Karpas-422 (cell line): ENCODE measurements around the gene GALNT2. TPM values are rescaled to one million over a fixed set of nuclear protein-coding genes. Genes with fewer than 3 reads are reported as not detected.

ENCODE experiments used
- DNase-seq: peaks from one replicate; pipeline ENCODE4 v3.0.0-alpha.2; 2015
- H2AFZ ChIP-seq: fragments of 200-600 bp; sonication (generic); 2 replicates; pipeline ENCODE4 v1.6.1; 2014; ENCODE audit warnings: antibody characterized with exemption, low read length, mixed read lengths
- H3K27ac ChIP-seq: fragments of 200-600 bp; sonication (generic); 2 replicates; pipeline ENCODE4 v1.5.1; 2014; ENCODE audit warnings: mild to moderate bottlenecking, low read length, moderate library complexity
- H3K27me3 ChIP-seq: fragments of 200-600 bp; sonication (generic); 2 replicates; pipeline ENCODE4 v1.6.1; 2014; ENCODE audit warnings: low read length, mixed read lengths
- H3K36me3 ChIP-seq: fragments of 200-600 bp; sonication (generic); 2 replicates; pipeline ENCODE4 v1.6.1; 2014; ENCODE audit warnings: low read length, mixed read lengths; ENCODE audit not compliant: insufficient read depth
- H3K4me1 ChIP-seq: fragments of 200-600 bp; sonication (generic); 2 replicates; pipeline ENCODE4 v1.6.1; 2014; ENCODE audit warnings: mild to moderate bottlenecking, low read length, mixed read lengths
- H3K4me2 ChIP-seq: fragments of 200-600 bp; sonication (generic); 2 replicates; pipeline ENCODE4 v1.6.1; 2014; ENCODE audit warnings: low read length, low read depth, mild to moderate bottlenecking; ENCODE audit not compliant: poor library complexity, severe bottlenecking
- H3K4me3 ChIP-seq: fragments of 200-600 bp; sonication (generic); 2 replicates; pipeline ENCODE4 v1.5.1; 2014; ENCODE audit warnings: mild to moderate bottlenecking, antibody characterized with exemption, low read length, mixed read lengths
- H3K79me2 ChIP-seq: fragments of 200-600 bp; sonication (generic); 2 replicates; pipeline ENCODE4 v1.6.1; 2014; ENCODE audit warnings: mild to moderate bottlenecking, low read length, mixed read lengths
- H3K9ac ChIP-seq: fragments of 200-600 bp; sonication (generic); 2 replicates; pipeline ENCODE4 v1.6.0; 2014; ENCODE audit warnings: low read length
- H3K9me2 ChIP-seq: fragments of 200-600 bp; sonication (generic), shearing (Covaris generic); replicated peaks from 2 replicates; pipeline ENCODE4 v1.6.0; 2014; ENCODE audit warnings: mild to moderate bottlenecking, low read length, moderate library complexity; ENCODE audit not compliant: insufficient read depth
- H3K9me3 ChIP-seq: fragments of 300-700, 200-600 bp; sonication (generic); 2 replicates; pipeline ENCODE4 v1.6.1; 2014; ENCODE audit warnings: low read length, mixed read lengths
- H4K20me1 ChIP-seq: fragments of 200-600 bp; sonication (generic); 2 replicates; pipeline ENCODE4 v1.6.1; 2014; ENCODE audit warnings: mild to moderate bottlenecking, antibody characterized with exemption, low read length, low read depth; ENCODE audit not compliant: insufficient read depth
- total RNA-seq: library from RNA; depleted of rRNA; stranded (reverse); fragments of >200 nt; shearing (Covaris generic); gene quantifications from 2 replicates; pipeline ENCODE4 v1.2.3, GENCODE V29; 2014; ENCODE audit warnings: low replicate concordance

Gene GALNT2
- total RNA-seq, 1 experiment from 2014 or later, result 2.7 TPM

GRCh38 chr1:230255991-230256390 lies 189.0 kb downstream of the GALNT2 start:
- no peaks in the 10 kb centered on the region for H3K9me3 ChIP-seq
- no peak for DNase-seq
- no peak overlapping the region for H3K9ac ChIP-seq

GRCh38 chr1:230256896-230257295 lies 189.9 kb downstream of the GALNT2 start:
- Histone ChIP-seq H3K79me2 (no peaks in the 10 kb centered on the region), H3K27me3 (no peaks in the 10 kb centered on the region), H3K4me1 (no peaks in the 10 kb centered on the region), H3K9me2 (no peaks in the 10 kb centered on the region), H3K4me3 (no peak overlapping the region), H3K36me3 (no peaks in the 10 kb centered on the region), H2AFZ (no peak overlapping the region), H3K9ac (no peak overlapping the region), H3K4me2 (no peak overlapping the region), H4K20me1 (no peaks in the 10 kb centered on the region), H3K9me3 (no peaks in the 10 kb centered on the region), H3K27ac (no peak overlapping the region)
- DNase-seq, result no peak

More at GRCh38 chr1:230255991-230256390, 189.0 kb downstream of the GALNT2 start:
- Histone ChIP-seq H3K36me3 (no peaks in the 10 kb centered on the region), H3K27ac (no peak overlapping the region), H3K4me1 (no peaks in the 10 kb centered on the region), H3K9me2 (no peaks in the 10 kb centered on the region), H3K79me2 (no peaks in the 10 kb centered on the region), H2AFZ (no peak overlapping the region), H3K27me3 (no peaks in the 10 kb centered on the region), H3K4me3 (no peak overlapping the region), H4K20me1 (no peaks in the 10 kb centered on the region), H3K4me2 (no peak overlapping the region)

DNA sequence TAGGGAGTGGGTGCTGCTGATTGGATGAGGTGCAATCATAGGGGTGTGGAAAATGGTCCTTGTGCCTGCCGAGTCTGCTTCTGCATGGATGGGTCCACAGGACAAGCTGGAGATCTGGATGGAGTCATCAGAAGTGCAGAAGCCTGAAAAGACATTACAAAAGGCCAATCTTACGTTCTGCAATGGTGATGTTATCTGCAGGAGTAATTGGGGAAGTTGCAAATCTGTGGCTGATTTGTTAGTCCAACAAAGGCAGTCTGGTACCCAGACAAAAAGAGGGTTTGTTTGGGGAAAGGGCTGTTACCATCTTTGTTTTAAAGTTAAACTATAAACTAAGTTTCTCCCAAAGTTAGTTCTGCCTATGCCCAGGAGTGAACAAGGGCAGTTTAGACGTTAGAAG lies 192.6 kb downstream of the GALNT2 start:
- H3K4me2 ChIP-seq, result no peak overlapping the region
- no peaks in the 10 kb centered on the region for H3K9me2 ChIP-seq
- H3K9me3 ChIP-seq, result no peaks in the 10 kb centered on the region
- no peak overlapping the region for H3K27ac ChIP-seq
- no peaks in the 10 kb centered on the region for H3K79me2 ChIP-seq
- H3K9ac ChIP-seq, result no peak overlapping the region
- no peak overlapping the region for H2AFZ ChIP-seq
- H3K36me3 ChIP-seq, result no peaks in the 10 kb centered on the region
- no peak for DNase-seq
- H3K4me1 ChIP-seq, result no peaks in the 10 kb centered on the region
- no peak overlapping the region for H3K4me3 ChIP-seq
- no peaks in the 10 kb centered on the region for H3K27me3 ChIP-seq
- no peaks in the 10 kb centered on the region for H4K20me1 ChIP-seq

- Histone ChIP-seq H3K79me2 (no peaks in the 10 kb centered on the region), H3K9me3 (no peaks in the 10 kb centered on the region), H3K36me3 (no peaks in the 10 kb centered on the region), H3K4me3 (no peak overlapping the region), H3K27me3 (no peaks in the 10 kb centered on the region), H3K4me2 (no peak overlapping the region), H3K9me2 (no peaks in the 10 kb centered on the region), H3K4me1 (no peaks in the 10 kb centered on the region), H3K27ac (no peak overlapping the region), H2AFZ (no peak overlapping the region), H3K9ac (no peak overlapping the region), H4K20me1 (no peaks in the 10 kb centered on the region)
- DNase-seq, result no peak
These were observed 193.8 kb downstream of the GALNT2 start for GRCh38 chr1:230260831-230261230.

DNA sequence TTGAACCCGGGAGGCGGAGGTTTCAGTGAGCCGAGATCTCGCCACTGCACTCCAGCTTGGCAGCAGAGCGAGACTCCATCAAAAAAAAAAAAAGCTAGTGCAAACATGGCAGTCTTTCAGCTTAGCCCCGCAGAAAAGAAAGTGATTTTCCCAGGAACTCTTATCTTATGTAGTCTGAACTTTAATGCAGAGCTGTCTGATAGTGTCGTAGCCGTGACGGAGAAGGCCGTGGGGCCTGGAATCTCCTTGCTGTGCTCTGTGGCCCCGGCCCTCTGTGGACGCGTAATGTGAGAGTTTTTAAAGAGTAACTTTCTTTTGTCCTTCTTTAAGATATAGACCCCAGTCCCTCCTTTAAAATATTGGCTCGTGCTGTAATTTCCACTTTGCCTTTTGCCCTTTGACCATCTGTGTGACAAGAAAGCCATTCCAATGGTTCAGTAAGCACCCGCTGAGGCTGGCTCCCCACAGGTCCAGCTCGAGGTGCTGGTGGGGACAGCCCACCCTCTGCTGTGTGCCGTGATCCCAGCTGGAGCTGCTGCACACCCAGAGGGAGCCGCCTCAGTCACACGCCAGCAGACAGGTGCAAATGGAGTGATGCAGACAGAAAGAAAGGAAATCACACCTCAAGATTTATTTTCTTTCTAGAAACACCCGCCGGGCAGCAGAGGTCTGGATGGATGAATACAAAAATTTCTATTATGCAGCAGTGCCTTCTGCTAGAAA lies 195.1 kb downstream of the GALNT2 start:
- H4K20me1 ChIP-seq, result no peaks in the 10 kb centered on the region
- no peak for DNase-seq
- no peak overlapping the region for H3K4me2 ChIP-seq
- H3K4me3 ChIP-seq, result no peak overlapping the region
- H3K9me2 ChIP-seq, result no peaks in the 10 kb centered on the region
- no peaks in the 10 kb centered on the region for H3K4me1 ChIP-seq
- no peaks in the 10 kb centered on the region for H3K9me3 ChIP-seq
- no peak overlapping the region for H3K9ac ChIP-seq
- H2AFZ ChIP-seq, result no peak overlapping the region
- no peak overlapping the region for H3K27ac ChIP-seq
- no peaks in the 10 kb centered on the region for H3K79me2 ChIP-seq
- no peaks in the 10 kb centered on the region for H3K27me3 ChIP-seq
- H3K36me3 ChIP-seq, result no peaks in the 10 kb centered on the region

DNA sequence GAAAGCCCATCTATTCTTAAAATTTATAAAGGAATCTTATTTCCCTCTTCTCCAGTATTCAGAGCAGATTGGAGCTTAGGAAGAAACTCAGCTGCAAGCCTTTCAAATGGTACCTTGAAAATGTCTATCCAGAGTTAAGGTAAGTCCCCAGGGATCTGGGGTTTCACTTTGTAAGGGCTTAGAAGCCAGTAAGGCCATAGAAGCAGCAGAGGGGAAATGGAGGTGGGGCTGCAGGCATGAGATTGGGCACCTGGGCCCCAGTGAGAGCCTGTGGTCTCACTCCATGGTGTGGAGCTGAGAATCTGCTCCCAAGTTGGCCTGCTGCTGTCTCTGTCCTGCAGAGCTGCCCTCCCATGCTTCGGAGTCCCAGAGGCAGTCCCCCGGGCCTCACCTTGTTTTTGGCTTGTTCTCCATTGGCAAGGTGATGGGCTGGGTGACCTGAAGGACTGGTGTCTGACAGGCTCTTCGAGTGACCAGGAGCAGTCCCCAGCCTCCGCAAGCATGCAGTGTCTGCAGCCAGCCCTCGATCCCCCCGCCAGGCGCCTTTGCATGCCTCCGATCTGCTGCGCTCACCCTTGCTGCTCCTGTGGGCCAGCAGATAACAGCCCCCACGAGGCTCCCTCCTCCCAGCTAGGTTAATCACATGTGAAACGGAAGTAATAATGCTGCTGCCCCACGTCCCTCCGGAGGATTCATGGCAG lies 196.0 kb downstream of the GALNT2 start:
- H3K27me3 ChIP-seq, result no peaks in the 10 kb centered on the region
- H3K79me2 ChIP-seq, result no peaks in the 10 kb centered on the region
- no peaks in the 10 kb centered on the region for H3K9me2 ChIP-seq
- H3K4me2 ChIP-seq, result no peak overlapping the region
- no peak overlapping the region for H3K4me3 ChIP-seq
- DNase-seq, result no peak
- no peak overlapping the region for H3K9ac ChIP-seq
- no peaks in the 10 kb centered on the region for H3K4me1 ChIP-seq
- H3K36me3 ChIP-seq, result no peaks in the 10 kb centered on the region
- H4K20me1 ChIP-seq, result no peaks in the 10 kb centered on the region
- H2AFZ ChIP-seq, result no peak overlapping the region
- H3K27ac ChIP-seq, result no peak overlapping the region
- no peaks in the 10 kb centered on the region for H3K9me3 ChIP-seq

- no peak overlapping the region for H3K9ac ChIP-seq
- no peaks in the 10 kb centered on the region for H3K79me2 ChIP-seq
- H3K27me3 ChIP-seq, result no peaks in the 10 kb centered on the region
These were observed 196.6 kb downstream of the GALNT2 start for GRCh38 chr1:230263568-230264195.

DNA sequence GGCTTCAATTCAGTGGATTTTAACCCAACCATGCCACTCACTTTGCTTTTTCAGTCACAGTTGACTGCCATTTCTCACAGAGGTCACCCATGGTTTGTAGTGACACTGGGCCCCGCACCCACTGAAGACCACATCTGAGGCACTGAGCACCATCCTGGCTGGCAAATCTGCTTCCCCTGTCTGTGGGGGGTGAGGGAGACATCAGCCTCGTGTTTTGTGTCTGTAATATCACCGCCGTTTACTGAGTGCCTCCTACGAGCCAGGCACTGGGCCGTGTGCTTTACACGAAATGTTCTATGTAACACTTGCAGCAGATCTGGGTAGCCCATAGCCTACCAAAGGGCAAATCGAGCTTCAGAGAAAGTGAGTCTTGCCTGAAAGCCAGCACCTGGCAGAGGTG lies 197.3 kb downstream of the GALNT2 start:
- H3K36me3 ChIP-seq, result no peaks in the 10 kb centered on the region
- H2AFZ ChIP-seq, result no peak overlapping the region
- H3K4me3 ChIP-seq, result no peak overlapping the region
- H3K27ac ChIP-seq, result no peak overlapping the region
- H3K4me2 ChIP-seq, result no peak overlapping the region
- no peaks in the 10 kb centered on the region for H4K20me1 ChIP-seq
- H3K9me2 ChIP-seq, result no peaks in the 10 kb centered on the region
- no peak for DNase-seq
- no peak overlapping the region for H3K9ac ChIP-seq
- no peaks in the 10 kb centered on the region for H3K9me3 ChIP-seq
- H3K27me3 ChIP-seq, result no peaks in the 10 kb centered on the region
- H3K79me2 ChIP-seq, result no peaks in the 10 kb centered on the region
- H3K4me1 ChIP-seq, result no peaks in the 10 kb centered on the region

More at GRCh38 chr1:230263568-230264195, 196.6 kb downstream of the GALNT2 start:
- Histone ChIP-seq H3K4me2 (no peak overlapping the region), H3K4me3 (no peak overlapping the region), H2AFZ (no peak overlapping the region), H4K20me1 (no peaks in the 10 kb centered on the region), H3K36me3 (no peaks in the 10 kb centered on the region), H3K4me1 (no peaks in the 10 kb centered on the region), H3K9me3 (no peaks in the 10 kb centered on the region), H3K27ac (no peak overlapping the region), H3K9me2 (no peaks in the 10 kb centered on the region)
- no peak for DNase-seq
